Measurements from ENCODE around the gene CNTNAP3. TPM values are rescaled to one million over a fixed set of nuclear protein-coding genes. Genes with fewer than 3 reads are reported as not detected.
"Not testable (repeated sequence)": the region's sequence is repeated elsewhere in the genome, so short reads cannot be mapped to it uniquely, and the experiment has no call there.

The CNTNAP3 gene
- total RNA-seq, 4 donors from 2014 or later: 50.4 to 80.2 (median 60.4) TPM

GRCh38 chr9:39078621-39079256 is 209.2 kb downstream of the CNTNAP3 start:
- H3K4me1 ChIP-seq; H3K36me3 ChIP-seq; DNase-seq (ENCODE audit: extremely low spot score); H3K27me3 ChIP-seq; H3K27ac ChIP-seq (replicated peaks in 1 of 4); intact Hi-C loops (cut with DNase I); H3K9me3 ChIP-seq: not testable (repeated sequence)
- 17% methylated on average over 48 of the region's 49 CpGs for WGBS
- peak overlapping the region; percentile 17 to 31 (median 22) for H3K4me3 ChIP-seq
- peak in 2 of 3 experiments; percentile 29 to 38 for TF ChIP-seq CTCF (IDR thresholded peaks at IDR 0.05)

DNA sequence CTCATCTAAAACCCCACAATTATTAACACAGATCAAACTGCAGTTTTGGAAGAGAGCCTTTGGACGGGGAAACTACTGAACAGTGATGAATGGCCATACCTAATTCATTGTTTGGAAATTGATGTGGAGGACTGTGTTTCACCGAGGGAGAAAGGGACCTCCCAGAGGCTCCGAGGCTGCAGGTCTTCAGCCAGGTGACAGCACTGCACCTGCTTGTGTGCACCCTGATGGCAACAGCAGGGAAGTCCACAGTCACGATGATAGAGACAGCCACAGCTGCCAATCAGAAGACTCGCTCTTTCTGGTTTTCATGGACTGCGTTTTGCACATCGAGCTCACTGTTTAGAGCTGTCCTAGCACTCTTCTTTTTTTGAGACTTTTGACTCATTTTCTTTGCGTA is 214.4 kb downstream of the CNTNAP3 start:
- H3K4me3 ChIP-seq; intact Hi-C loops (cut with DNase I); H3K27me3 ChIP-seq; H3K4me1 ChIP-seq; H3K36me3 ChIP-seq; H3K27ac ChIP-seq (replicated peaks in 1 of 4); H3K9me3 ChIP-seq; DNase-seq (ENCODE audit: extremely low spot score): not testable (repeated sequence)
- 80% methylated on average over 6 of the region's 8 CpGs for WGBS

DNA sequence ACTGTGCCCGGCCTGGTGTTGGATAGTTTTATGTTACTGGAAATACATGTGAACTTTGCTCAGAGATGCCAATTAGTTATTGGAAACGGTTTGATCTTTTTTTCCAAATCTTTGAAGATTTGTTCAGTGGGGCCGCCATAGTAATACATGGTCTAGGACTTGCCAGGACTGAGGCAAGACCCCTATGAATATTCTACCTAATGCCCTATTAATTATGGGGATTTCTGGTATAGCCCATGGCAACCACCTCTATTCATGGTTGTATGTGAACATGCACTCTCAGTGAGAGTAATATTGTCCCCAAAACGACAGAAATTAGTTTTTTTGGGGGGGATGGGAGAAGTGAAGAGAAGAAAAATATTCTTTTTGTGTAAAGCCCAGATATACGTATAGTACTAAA is 220.3 kb downstream of the CNTNAP3 start:
- 86% methylated on average over 5 of the region's 5 CpGs for WGBS
- H3K4me3 ChIP-seq: not testable (repeated sequence)

DNA sequence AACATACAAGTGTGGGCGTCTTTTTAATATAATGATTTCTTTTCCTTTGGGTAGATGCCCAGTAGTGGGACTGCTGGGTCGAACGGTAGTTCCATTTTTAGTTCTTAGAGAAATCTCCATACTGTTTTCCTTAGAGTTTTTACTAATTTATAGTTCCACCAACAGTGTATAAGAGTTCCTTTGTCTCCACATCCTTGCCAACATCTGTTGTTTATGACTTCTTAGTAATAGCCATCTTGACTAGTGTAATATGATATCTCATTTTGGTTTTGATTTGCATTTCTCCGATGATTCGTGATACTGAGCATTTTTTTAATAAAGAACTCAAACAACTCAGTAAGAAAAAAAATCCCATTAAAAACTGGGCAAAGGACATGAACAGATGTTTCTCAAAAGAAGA is 225.0 kb downstream of the CNTNAP3 start:
- 70% methylated on average over 5 of the region's 5 CpGs for WGBS
- DNase-seq (ENCODE audit: extremely low spot score); intact Hi-C loops (cut with DNase I): not testable (repeated sequence)

More for the DNA sequence above, 220.3 kb downstream of the CNTNAP3 start:
- H3K36me3 ChIP-seq; intact Hi-C loops (cut with DNase I); DNase-seq (ENCODE audit: extremely low spot score); H3K27ac ChIP-seq (replicated peaks in 1 of 4); H3K4me1 ChIP-seq; H3K27me3 ChIP-seq; H3K9me3 ChIP-seq: not testable (repeated sequence)

DNA sequence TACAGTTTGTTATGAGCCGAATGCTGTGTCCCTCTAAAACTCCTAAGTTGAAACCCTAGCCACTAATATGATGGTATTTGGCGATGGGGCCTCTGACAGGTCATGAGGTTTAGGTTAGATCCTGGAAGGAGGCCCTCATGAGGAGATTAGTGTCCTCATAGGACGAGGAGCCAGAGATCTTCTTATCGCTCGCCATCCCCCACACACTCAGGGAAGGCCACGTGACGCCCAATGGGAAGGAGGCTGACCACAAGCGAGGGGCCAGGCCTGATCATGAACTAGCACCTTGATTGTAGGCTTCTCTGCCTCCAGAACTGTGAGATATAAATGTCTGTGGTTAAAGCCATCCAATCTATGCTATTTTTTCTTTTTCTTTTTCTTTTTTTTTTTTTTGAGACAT is 233.5 kb downstream of the CNTNAP3 start:
- H3K36me3 ChIP-seq; H3K4me3 ChIP-seq; DNase-seq (ENCODE audit: extremely low spot score); H3K27me3 ChIP-seq; intact Hi-C loops (cut with DNase I); H3K27ac ChIP-seq (replicated peaks in 1 of 4); H3K4me1 ChIP-seq; H3K9me3 ChIP-seq: not testable (repeated sequence)
- WGBS: 88% methylated on average over 8 of the region's 8 CpGs

More for the DNA sequence above, 225.0 kb downstream of the CNTNAP3 start:
- not testable (repeated sequence) for H3K4me1 ChIP-seq; H3K27me3 ChIP-seq; H3K4me3 ChIP-seq; H3K27ac ChIP-seq (replicated peaks in 1 of 4); H3K9me3 ChIP-seq; H3K36me3 ChIP-seq

GRCh38 chr9:39046833-39047232 is 241.1 kb downstream of the CNTNAP3 start:
- H3K4me3 ChIP-seq; H3K36me3 ChIP-seq; H3K27ac ChIP-seq (replicated peaks in 1 of 4); DNase-seq (ENCODE audit: extremely low spot score); H3K27me3 ChIP-seq; H3K9me3 ChIP-seq; H3K4me1 ChIP-seq; intact Hi-C loops (cut with DNase I): not testable (repeated sequence)
- 64% methylated on average over 3 of the region's 3 CpGs for WGBS

GRCh38 chr9:39042352-39042803 is 245.6 kb downstream of the CNTNAP3 start:
- DNase-seq (ENCODE audit: extremely low spot score); H3K36me3 ChIP-seq; H3K4me1 ChIP-seq; H3K9me3 ChIP-seq; H3K27ac ChIP-seq (replicated peaks in 1 of 4); H3K4me3 ChIP-seq; intact Hi-C loops (cut with DNase I); H3K27me3 ChIP-seq: not testable (repeated sequence)
- WGBS: 91% methylated on average over 27 of the region's 27 CpGs

DNA sequence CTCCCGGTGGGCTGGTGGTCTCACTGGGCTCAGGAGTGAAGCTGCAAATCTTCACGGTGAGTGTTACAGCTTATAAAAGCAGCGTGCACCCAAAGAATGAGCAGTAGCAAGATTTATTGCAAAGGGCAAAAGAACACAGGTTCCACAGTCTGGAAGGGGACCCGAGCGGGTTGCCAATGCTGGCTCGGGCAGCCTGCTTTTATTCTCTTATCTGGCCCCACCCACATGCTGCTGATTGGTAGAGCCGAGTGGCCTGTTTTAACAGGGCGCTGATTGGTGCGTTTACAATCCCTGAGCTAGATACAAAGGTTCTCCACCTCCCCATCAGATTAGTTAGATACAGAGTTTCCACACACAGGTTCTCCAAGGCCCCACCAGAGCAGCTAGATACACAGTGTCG is 246.2 kb downstream of the CNTNAP3 start:
- H3K4me1 ChIP-seq; H3K27ac ChIP-seq (replicated peaks in 1 of 4); H3K36me3 ChIP-seq; DNase-seq (ENCODE audit: extremely low spot score); intact Hi-C loops (cut with DNase I); H3K4me3 ChIP-seq; H3K27me3 ChIP-seq; H3K9me3 ChIP-seq: not testable (repeated sequence)
- 89% methylated on average over 10 of the region's 10 CpGs for WGBS

- H3K4me1 ChIP-seq; DNase-seq (ENCODE audit: extremely low spot score); H3K27ac ChIP-seq (replicated peaks in 1 of 4); H3K36me3 ChIP-seq; H3K9me3 ChIP-seq; H3K27me3 ChIP-seq; H3K4me3 ChIP-seq; intact Hi-C loops (cut with DNase I): not testable (repeated sequence)
- 42% methylated on average over 2 of the region's 2 CpGs for WGBS
Measured at GRCh38 chr9:39039148-39039547, 248.8 kb downstream of the CNTNAP3 start.

GRCh38 chr9:39038221-39038620 is 249.7 kb downstream of the CNTNAP3 start:
- H3K36me3 ChIP-seq; H3K27me3 ChIP-seq; DNase-seq (ENCODE audit: extremely low spot score); H3K27ac ChIP-seq (replicated peaks in 1 of 4); intact Hi-C loops (cut with DNase I); H3K4me3 ChIP-seq; H3K9me3 ChIP-seq; H3K4me1 ChIP-seq: not testable (repeated sequence)
- WGBS: 57% methylated on average over 1 of the region's 1 CpG

DNA sequence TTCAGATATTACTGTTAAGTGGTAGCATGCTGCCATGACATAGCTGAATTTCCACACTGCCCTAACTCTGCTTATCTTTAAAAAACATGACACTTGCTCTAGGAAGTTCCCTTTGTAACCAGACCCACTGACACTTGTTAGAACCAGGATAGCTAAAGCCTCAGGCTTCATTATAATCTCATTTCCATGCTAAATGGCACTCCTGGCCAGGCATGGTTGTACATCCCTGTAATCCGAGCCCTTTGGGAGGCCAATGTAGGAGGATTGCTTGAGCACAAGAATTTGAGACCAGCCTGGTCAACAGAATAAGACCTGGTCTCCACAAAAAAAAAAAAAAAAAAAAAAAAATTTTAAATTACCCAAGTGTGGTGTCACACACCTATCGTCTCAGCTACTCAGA is 254.1 kb downstream of the CNTNAP3 start:
- intact Hi-C loops (cut with DNase I): not testable (repeated sequence)

GRCh38 chr9:39030204-39031019 is 257.6 kb downstream of the CNTNAP3 start:
- H3K9me3 ChIP-seq; intact Hi-C loops (cut with DNase I); H3K4me1 ChIP-seq; H3K27ac ChIP-seq (replicated peaks in 1 of 4); DNase-seq (ENCODE audit: extremely low spot score); H3K4me3 ChIP-seq; H3K27me3 ChIP-seq; H3K36me3 ChIP-seq: not testable (repeated sequence)
- 65% methylated on average over 9 of the region's 11 CpGs for WGBS

More for the DNA sequence above, 254.1 kb downstream of the CNTNAP3 start:
- H3K4me1 ChIP-seq; H3K36me3 ChIP-seq; DNase-seq (ENCODE audit: extremely low spot score); H3K4me3 ChIP-seq; H3K27ac ChIP-seq (replicated peaks in 1 of 4); H3K27me3 ChIP-seq; H3K9me3 ChIP-seq: not testable (repeated sequence)
- WGBS: 90% methylated on average over 2 of the region's 2 CpGs
